GM23338 (cell line): ENCODE measurements around the gene CADPS. TPM values are rescaled to one million over a fixed set of nuclear protein-coding genes. Genes with fewer than 3 reads are reported as not detected.

Experiments used
- ATAC-seq: fragments of 200-7000 bp; cut with Tn5 transposase; 3 replicates; pipeline ENCODE4 v1.9.1; 2020
- DNase-seq: peaks from one replicate; pipeline ENCODE4 v3.0.0-alpha.2; 2015; ENCODE audit warnings: low spot score
- H2AFZ ChIP-seq: fragments of 200-600 bp; sonication (generic); 2 replicates; pipeline ENCODE4 v1.8.0; 2016; ENCODE audit warnings: antibody characterized with exemption, mild to moderate bottlenecking, moderate library complexity
- H3F3A ChIP-seq: fragments of 200-600 bp; sonication (generic); replicated peaks from 2 replicates; pipeline ENCODE4 v1.8.0; 2017; ENCODE audit warnings: antibody characterized with exemption, mixed run types, low read depth
- H3K27ac ChIP-seq: fragments of 200-600 bp; sonication (generic); 2 replicates; pipeline ENCODE4 v1.6.1; 2016; ENCODE audit warnings: low read depth
- H3K27me3 ChIP-seq: fragments of 200-600 bp; sonication (generic); 2 replicates; pipeline ENCODE4 v1.8.0; 2016; ENCODE audit warnings: mild to moderate bottlenecking, mixed run types, moderate library complexity; ENCODE audit not compliant: insufficient read depth
- H3K36me3 ChIP-seq: fragments of 200-600 bp; sonication (generic); 2 replicates; pipeline ENCODE4 v1.8.0; 2016; ENCODE audit warnings: mild to moderate bottlenecking; ENCODE audit not compliant: insufficient read depth
- H3K4me1 ChIP-seq: fragments of 200-600 bp; sonication (generic); 2 replicates; pipeline ENCODE4 v1.8.0; 2016; ENCODE audit warnings: mild to moderate bottlenecking, moderate library complexity; ENCODE audit not compliant: insufficient read depth
- H3K4me2 ChIP-seq: fragments of 200-600 bp; sonication (generic); 2 replicates; pipeline ENCODE4 v1.7.1; 2017; ENCODE audit warnings: mixed run types
- H3K4me3 ChIP-seq: fragments of 200-600 bp; sonication (generic); 2 replicates; pipeline ENCODE4 v1.6.1; 2016; ENCODE audit warnings: mixed run types
- H3K79me2 ChIP-seq: fragments of 200-600 bp; sonication (generic); replicated peaks from 2 replicates; pipeline ENCODE4 v1.8.0; 2017; ENCODE audit warnings: mild to moderate bottlenecking; ENCODE audit not compliant: insufficient read depth
- H3K9me2 ChIP-seq: fragments of 200-600 bp; sonication (generic); 2 replicates; pipeline ENCODE4 v1.8.0; 2017; ENCODE audit not compliant: insufficient read depth
- H4K20me1 ChIP-seq: fragments of 200-600 bp; sonication (generic); replicated peaks from 2 replicates; pipeline ENCODE4 v1.8.0; 2017; ENCODE audit warnings: mild to moderate bottlenecking; ENCODE audit not compliant: insufficient read depth
- H3K27ac Mint-ChIP-seq: 2 replicates; pipeline ENCODE4 v1.8.0; 2020; ENCODE audit warnings: inconsistent platforms, mild to moderate bottlenecking, moderate library complexity, mixed read lengths
- H3K27me3 Mint-ChIP-seq: 3 replicates; pipeline ENCODE4 v1.8.0; 2022; ENCODE audit warnings: low read depth, mild to moderate bottlenecking, moderate library complexity, mixed read lengths, inconsistent platforms; ENCODE audit not compliant: insufficient read depth, poor library complexity
- H3K36me3 Mint-ChIP-seq: 3 replicates; pipeline ENCODE4 v1.8.0; 2021; ENCODE audit warnings: low read depth, mild to moderate bottlenecking, inconsistent platforms, moderate library complexity, mixed read lengths
- H3K4me1 Mint-ChIP-seq: 3 replicates; pipeline ENCODE4 v1.8.0; 2020; ENCODE audit warnings: mild to moderate bottlenecking, inconsistent platforms, mixed read lengths
- H3K4me3 Mint-ChIP-seq: 3 replicates; pipeline ENCODE4 v1.8.0; 2021; ENCODE audit warnings: moderate library complexity, mild to moderate bottlenecking, inconsistent platforms, mixed read lengths
- H3K9me3 Mint-ChIP-seq: 3 replicates; pipeline ENCODE4 v1.8.0; 2020; ENCODE audit warnings: moderate library complexity, mild to moderate bottlenecking, inconsistent platforms, mixed read lengths
- EZH2 ChIP-seq: fragments of 200-600 bp; sonication (generic); IDR thresholded peaks from one replicate; pipeline ENCODE4 v1.8.0; 2017; ENCODE audit warnings: antibody characterized with exemption, mild to moderate bottlenecking, low read depth; ENCODE audit not compliant: unreplicated experiment
- JUNB ChIP-seq: IDR thresholded peaks from one replicate; pipeline ENCODE4 v1.6.1; 2016; ENCODE audit warnings: antibody characterized with exemption; ENCODE audit not compliant: unreplicated experiment
- NANOG ChIP-seq: IDR thresholded peaks from 2 replicates; pipeline ENCODE4 v1.6.1; 2016; ENCODE audit warnings: antibody characterized with exemption, borderline replicate concordance
- POLR2AphosphoS5 ChIP-seq: IDR thresholded peaks from 2 replicates; pipeline ENCODE4 v1.6.1; 2016; ENCODE audit warnings: antibody characterized with exemption, low read depth
- ZNF114 ChIP-seq: fragments of 250-450 bp; sonication (Bioruptor Pico); IDR thresholded peaks from 2 replicates; pipeline ENCODE4 v1.5.0; 2020; ENCODE audit warnings: mild to moderate bottlenecking, moderate library complexity
- ZNF331 ChIP-seq: fragments of 250-450 bp; sonication (Bioruptor Pico); IDR thresholded peaks from 2 replicates; pipeline ENCODE4 v1.5.0; 2020; ENCODE audit warnings: low read depth, mild to moderate bottlenecking, moderate library complexity
- polyA plus RNA-seq: library from polyadenylated mRNA; unstranded; fragments of >200 nt; fragmentation: Nextera tagmentation; extraction: Ambion mirVana; gene quantifications from 2 replicates; pipeline ENCODE4 v1.2.1, GENCODE V29; 2016
- total RNA-seq: library from RNA; depleted of rRNA; stranded (reverse); fragments of >200 nt; shearing (Covaris generic); gene quantifications from 2 replicates; pipeline ENCODE4 v1.2.3, GENCODE V29; 2014
- TF ChIP-seq, protein P1 (sequence below): IDR thresholded peaks from 2 replicates; pipeline ENCODE4 v1.6.1; 2016; ENCODE audit warnings: antibody characterized with exemption
- TF ChIP-seq, protein P2 (sequence below): IDR thresholded peaks from one replicate; pipeline ENCODE4 v1.6.1; 2018; ENCODE audit warnings: antibody characterized with exemption; ENCODE audit not compliant: unreplicated experiment
- TF ChIP-seq, protein P3 (sequence below): fragments of 250-450 bp; sonication (Bioruptor Pico); IDR thresholded peaks from 2 replicates; pipeline ENCODE4 v1.5.0; 2020; ENCODE audit warnings: mild to moderate bottlenecking, moderate library complexity

The CADPS gene
- total and polyA plus RNA-seq, 2 experiments from 2014 or later: 14.7 to 22.0 TPM

DNA sequence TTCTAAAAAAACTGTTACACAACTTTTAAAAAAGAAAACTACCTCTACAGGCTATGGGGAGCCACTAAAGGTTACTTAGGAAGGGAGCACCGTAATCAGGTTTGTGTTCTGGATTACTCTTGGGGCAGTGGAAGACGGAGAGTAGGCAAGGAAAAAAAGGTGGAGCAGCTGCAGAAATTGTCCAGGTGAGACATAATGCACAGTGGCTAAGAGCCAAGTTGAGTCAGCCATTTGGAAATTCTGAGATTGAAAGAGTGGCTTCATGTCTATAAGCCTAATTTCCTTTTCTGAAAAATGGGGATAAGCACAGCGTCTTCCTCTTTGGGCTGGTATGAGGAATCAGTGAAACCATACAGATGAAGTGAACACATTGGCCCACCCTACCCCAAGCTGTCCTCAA, 195.2 kb downstream of the CADPS start (continued):
- TF ChIP-seq, protein P1, sequence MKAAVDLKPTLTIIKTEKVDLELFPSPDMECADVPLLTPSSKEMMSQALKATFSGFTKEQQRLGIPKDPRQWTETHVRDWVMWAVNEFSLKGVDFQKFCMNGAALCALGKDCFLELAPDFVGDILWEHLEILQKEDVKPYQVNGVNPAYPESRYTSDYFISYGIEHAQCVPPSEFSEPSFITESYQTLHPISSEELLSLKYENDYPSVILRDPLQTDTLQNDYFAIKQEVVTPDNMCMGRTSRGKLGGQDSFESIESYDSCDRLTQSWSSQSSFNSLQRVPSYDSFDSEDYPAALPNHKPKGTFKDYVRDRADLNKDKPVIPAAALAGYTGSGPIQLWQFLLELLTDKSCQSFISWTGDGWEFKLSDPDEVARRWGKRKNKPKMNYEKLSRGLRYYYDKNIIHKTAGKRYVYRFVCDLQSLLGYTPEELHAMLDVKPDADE: no peak
- TF ChIP-seq ZNF114 (CRISPR knock-in tag): no peak
- no peak for TF ChIP-seq ZNF331
- TF ChIP-seq NANOG: no peak
- no peak for TF ChIP-seq POLR2AphosphoS5
- no peak for TF ChIP-seq EZH2
- TF ChIP-seq, protein P2, sequence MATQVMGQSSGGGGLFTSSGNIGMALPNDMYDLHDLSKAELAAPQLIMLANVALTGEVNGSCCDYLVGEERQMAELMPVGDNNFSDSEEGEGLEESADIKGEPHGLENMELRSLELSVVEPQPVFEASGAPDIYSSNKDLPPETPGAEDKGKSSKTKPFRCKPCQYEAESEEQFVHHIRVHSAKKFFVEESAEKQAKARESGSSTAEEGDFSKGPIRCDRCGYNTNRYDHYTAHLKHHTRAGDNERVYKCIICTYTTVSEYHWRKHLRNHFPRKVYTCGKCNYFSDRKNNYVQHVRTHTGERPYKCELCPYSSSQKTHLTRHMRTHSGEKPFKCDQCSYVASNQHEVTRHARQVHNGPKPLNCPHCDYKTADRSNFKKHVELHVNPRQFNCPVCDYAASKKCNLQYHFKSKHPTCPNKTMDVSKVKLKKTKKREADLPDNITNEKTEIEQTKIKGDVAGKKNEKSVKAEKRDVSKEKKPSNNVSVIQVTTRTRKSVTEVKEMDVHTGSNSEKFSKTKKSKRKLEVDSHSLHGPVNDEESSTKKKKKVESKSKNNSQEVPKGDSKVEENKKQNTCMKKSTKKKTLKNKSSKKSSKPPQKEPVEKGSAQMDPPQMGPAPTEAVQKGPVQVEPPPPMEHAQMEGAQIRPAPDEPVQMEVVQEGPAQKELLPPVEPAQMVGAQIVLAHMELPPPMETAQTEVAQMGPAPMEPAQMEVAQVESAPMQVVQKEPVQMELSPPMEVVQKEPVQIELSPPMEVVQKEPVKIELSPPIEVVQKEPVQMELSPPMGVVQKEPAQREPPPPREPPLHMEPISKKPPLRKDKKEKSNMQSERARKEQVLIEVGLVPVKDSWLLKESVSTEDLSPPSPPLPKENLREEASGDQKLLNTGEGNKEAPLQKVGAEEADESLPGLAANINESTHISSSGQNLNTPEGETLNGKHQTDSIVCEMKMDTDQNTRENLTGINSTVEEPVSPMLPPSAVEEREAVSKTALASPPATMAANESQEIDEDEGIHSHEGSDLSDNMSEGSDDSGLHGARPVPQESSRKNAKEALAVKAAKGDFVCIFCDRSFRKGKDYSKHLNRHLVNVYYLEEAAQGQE: no peak

DNA sequence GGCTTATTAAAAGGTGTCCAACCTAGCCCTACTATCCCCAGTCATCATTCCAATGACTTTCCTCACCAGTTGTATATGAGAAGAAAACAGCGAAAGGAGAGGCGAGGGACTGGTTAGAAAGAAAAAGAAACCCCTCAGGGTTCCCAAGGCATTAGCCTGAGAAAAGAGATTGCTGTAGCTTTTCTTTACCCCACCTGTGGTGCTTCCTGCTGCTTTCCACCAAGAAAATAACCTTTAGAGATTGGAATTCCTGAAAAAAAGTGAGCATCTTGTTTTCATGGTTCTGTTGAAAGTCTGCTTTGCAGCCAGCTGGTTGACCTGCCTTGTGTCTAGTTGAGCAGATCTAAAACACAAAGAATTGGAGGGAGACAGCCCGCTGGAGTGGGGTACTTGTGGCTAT, 196.4 kb downstream of the CADPS start:
- Histone ChIP-seq H3K4me2 (peak overlapping the region; percentile 45), H3K79me2 (no peaks in the 10 kb centered on the region), H4K20me1 (no peaks in the 10 kb centered on the region), H3K27ac (peak overlapping the region; percentile 85), H3F3A (no peaks in the 10 kb centered on the region), H3K9me2 (peaks cover 14% of the 10 kb centered on the region), H3K4me3 (peak overlapping the region; percentile 13), H3K36me3 (no peaks in the 10 kb centered on the region), H3K27me3 (no peaks in the 10 kb centered on the region), H2AFZ (no peak overlapping the region), H3K4me1 (peaks cover 30% of the 10 kb centered on the region)
- Mint-ChIP-seq H3K4me3 (no peak overlapping the region; the same call in 2 of the 3 replicates), H3K36me3 (peaks cover 4% of the 10 kb centered on the region; the same call in 2 of the 3 replicates), H3K9me3 (no peaks in the 10 kb centered on the region), H3K4me1 (peaks cover 42% of the 10 kb centered on the region), H3K27ac (peak overlapping the region; percentile 86), H3K27me3 (peaks cover 5% of the 10 kb centered on the region)
- peak; percentile 96 for ATAC-seq
- DNase-seq: peak; percentile 89
- TF ChIP-seq ZNF114 (CRISPR knock-in tag): peak; percentile 21; the same call in 1 of the 2 replicates
- TF ChIP-seq, protein P3, sequence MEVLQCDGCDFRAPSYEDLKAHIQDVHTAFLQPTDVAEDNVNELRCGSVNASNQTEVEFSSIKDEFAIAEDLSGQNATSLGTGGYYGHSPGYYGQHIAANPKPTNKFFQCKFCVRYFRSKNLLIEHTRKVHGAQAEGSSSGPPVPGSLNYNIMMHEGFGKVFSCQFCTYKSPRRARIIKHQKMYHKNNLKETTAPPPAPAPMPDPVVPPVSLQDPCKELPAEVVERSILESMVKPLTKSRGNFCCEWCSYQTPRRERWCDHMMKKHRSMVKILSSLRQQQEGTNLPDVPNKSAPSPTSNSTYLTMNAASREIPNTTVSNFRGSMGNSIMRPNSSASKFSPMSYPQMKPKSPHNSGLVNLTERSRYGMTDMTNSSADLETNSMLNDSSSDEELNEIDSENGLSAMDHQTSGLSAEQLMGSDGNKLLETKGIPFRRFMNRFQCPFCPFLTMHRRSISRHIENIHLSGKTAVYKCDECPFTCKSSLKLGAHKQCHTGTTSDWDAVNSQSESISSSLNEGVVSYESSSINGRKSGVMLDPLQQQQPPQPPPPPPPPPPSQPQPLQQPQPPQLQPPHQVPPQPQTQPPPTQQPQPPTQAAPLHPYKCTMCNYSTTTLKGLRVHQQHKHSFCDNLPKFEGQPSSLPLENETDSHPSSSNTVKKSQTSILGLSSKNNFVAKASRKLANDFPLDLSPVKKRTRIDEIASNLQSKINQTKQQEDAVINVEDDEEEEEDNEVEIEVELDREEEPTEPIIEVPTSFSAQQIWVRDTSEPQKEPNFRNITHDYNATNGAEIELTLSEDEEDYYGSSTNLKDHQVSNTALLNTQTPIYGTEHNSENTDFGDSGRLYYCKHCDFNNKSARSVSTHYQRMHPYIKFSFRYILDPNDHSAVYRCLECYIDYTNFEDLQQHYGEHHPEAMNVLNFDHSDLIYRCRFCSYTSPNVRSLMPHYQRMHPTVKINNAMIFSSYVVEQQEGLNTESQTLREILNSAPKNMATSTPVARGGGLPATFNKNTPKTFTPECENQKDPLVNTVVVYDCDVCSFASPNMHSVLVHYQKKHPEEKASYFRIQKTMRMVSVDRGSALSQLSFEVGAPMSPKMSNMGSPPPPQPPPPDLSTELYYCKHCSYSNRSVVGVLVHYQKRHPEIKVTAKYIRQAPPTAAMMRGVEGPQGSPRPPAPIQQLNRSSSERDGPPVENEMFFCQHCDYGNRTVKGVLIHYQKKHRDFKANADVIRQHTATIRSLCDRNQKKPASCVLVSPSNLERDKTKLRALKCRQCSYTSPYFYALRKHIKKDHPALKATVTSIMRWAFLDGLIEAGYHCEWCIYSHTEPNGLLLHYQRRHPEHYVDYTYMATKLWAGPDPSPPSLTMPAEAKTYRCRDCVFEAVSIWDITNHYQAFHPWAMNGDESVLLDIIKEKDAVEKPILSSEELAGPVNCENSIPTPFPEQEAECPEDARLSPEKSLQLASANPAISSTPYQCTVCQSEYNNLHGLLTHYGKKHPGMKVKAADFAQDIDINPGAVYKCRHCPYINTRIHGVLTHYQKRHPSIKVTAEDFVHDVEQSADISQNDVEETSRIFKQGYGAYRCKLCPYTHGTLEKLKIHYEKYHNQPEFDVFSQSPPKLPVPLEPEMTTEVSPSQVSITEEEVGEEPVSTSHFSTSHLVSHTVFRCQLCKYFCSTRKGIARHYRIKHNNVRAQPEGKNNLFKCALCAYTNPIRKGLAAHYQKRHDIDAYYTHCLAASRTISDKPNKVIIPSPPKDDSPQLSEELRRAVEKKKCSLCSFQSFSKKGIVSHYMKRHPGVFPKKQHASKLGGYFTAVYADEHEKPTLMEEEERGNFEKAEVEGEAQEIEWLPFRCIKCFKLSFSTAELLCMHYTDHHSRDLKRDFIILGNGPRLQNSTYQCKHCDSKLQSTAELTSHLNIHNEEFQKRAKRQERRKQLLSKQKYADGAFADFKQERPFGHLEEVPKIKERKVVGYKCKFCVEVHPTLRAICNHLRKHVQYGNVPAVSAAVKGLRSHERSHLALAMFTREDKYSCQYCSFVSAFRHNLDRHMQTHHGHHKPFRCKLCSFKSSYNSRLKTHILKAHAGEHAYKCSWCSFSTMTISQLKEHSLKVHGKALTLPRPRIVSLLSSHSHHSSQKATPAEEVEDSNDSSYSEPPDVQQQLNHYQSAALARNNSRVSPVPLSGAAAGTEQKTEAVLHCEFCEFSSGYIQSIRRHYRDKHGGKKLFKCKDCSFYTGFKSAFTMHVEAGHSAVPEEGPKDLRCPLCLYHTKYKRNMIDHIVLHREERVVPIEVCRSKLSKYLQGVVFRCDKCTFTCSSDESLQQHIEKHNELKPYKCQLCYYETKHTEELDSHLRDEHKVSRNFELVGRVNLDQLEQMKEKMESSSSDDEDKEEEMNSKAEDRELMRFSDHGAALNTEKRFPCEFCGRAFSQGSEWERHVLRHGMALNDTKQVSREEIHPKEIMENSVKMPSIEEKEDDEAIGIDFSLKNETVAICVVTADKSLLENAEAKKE (CRISPR knock-in tag): peak; percentile 98
- no peak for TF ChIP-seq JUNB
